CD4-positive, alpha-beta T cell (primary cell): ENCODE data around the gene PLXNC1. TPM values are rescaled to one million over a fixed set of nuclear protein-coding genes. Genes with fewer than 3 reads are reported as not detected.
A peak's percentile ranks its signal among the peaks of the same experiment; 100 is the strongest.

ENCODE experiments used
- ATAC-seq: fragments of 200-7000 bp; cut with Tn5 transposase; one replicate; pipeline ENCODE4 v1.10.0; 2022; ENCODE audit warnings: mild to moderate bottlenecking; ENCODE audit not compliant: poor library complexity
- CTCF ChIA-PET: fragments of 350-600 bp; sonication (Branson Sonifier 250); formaldehyde crosslinking; loops from one replicate; lab custom pipeline; 2021; ENCODE audit warnings: antibody characterized with exemption, inconsistent platforms; lab: Charles Lee
- POLR2A ChIA-PET: fragments of 350-600 bp; sonication (Branson Sonifier 250); formaldehyde crosslinking; loops from one replicate; lab custom pipeline; 2021; ENCODE audit warnings: antibody characterized with exemption, inconsistent platforms; lab: Charles Lee
- DNase-seq, 14 experiments: peaks; one replicate each; pipeline ENCODE4 v3.0.0-alpha.2; 2013 to 2020; ENCODE audit warnings: mixed read lengths in 2 of 14
- H3K27ac ChIP-seq, 2 donors: one replicate each; pipeline versions ENCODE4 v1.5.1 to v1.7.0; 2013; ENCODE audit warnings: low read length in 2 of 2, low read depth in 1 of 2, mild to moderate bottlenecking in 1 of 2
- H3K27me3 ChIP-seq, 2 experiments: 1 replicate in 1 of 2; 2 replicates in 1 of 2; pipeline versions ENCODE4 v1.6.1 to v1.7.0; 2013; ENCODE audit warnings: low read length in 2 of 2, control low read depth in 1 of 2, mild to moderate bottlenecking in 1 of 2, moderate library complexity in 1 of 2; ENCODE audit not compliant: insufficient read depth in 2 of 2, control insufficient read depth in 1 of 2
- H3K36me3 ChIP-seq: one replicate; pipeline ENCODE4 v1.6.1; 2013; ENCODE audit warnings: low read length, control low read depth; ENCODE audit not compliant: insufficient read depth
- H3K4me1 ChIP-seq: one replicate; pipeline ENCODE4 v1.6.1; 2013; ENCODE audit warnings: low read length, control low read depth; ENCODE audit not compliant: insufficient read depth
- H3K4me3 ChIP-seq: one replicate; pipeline ENCODE4 v1.5.1; 2013; ENCODE audit warnings: mild to moderate bottlenecking, low read length, moderate library complexity
- H3K9me3 ChIP-seq, 2 experiments: 1 replicate in 1 of 2; 2 replicates in 1 of 2; pipeline versions ENCODE4 v1.6.1 to v1.7.0; 2013; ENCODE audit warnings: low read length in 2 of 2, mild to moderate bottlenecking in 2 of 2, control low read depth in 1 of 2, moderate library complexity in 1 of 2; ENCODE audit not compliant: control insufficient read depth in 1 of 2, insufficient read depth in 1 of 2
- H3K27ac Mint-ChIP-seq: one replicate; pipeline ENCODE4 v1.8.0; 2020; ENCODE audit warnings: mixed read lengths
- H3K27me3 Mint-ChIP-seq: one replicate; pipeline ENCODE4 v1.8.0; 2021; ENCODE audit warnings: mixed read lengths
- H3K36me3 Mint-ChIP-seq: one replicate; pipeline ENCODE4 v1.8.0; 2021; ENCODE audit warnings: low read depth, mixed read lengths
- H3K4me1 Mint-ChIP-seq: one replicate; pipeline ENCODE4 v1.8.0; 2021; ENCODE audit warnings: low read depth, mixed read lengths
- H3K4me3 Mint-ChIP-seq: one replicate; pipeline ENCODE4 v1.8.0; 2020; ENCODE audit warnings: mild to moderate bottlenecking, mixed read lengths
- H3K9me3 Mint-ChIP-seq: one replicate; pipeline ENCODE4 v1.8.0; 2020; ENCODE audit warnings: mixed read lengths
- intact Hi-C, 2 experiments: fragments of 100-400 bp; cut with DNase I in 1 of 2; cut with micrococcal nuclease in 1 of 2; formaldehyde crosslinking; loops; one replicate each; pipeline versions ENCODE4 v1.15.1 to v1.9.0; 2023 to 2025; cut with DNase I, micrococcal nuclease
- total RNA-seq, 174 experiments: library from RNA in 2 of 174; stranded (reverse) in 2 of 174; gene quantifications; one replicate each; pipeline ENCODE4 v1.2.3 and lab custom pipeline; 2021 to 2026
- TF ChIP-seq, protein P1 (sequence below): fragments of 200-600 bp; IDR thresholded peaks from one replicate; pipeline ENCODE4 v1.8.0; 2022; ENCODE audit warnings: antibody characterized with exemption, mild to moderate bottlenecking

Gene PLXNC1
- total RNA-seq, 2 experiments from 2014 or later = 5.2 to 5.3 TPM

DNA sequence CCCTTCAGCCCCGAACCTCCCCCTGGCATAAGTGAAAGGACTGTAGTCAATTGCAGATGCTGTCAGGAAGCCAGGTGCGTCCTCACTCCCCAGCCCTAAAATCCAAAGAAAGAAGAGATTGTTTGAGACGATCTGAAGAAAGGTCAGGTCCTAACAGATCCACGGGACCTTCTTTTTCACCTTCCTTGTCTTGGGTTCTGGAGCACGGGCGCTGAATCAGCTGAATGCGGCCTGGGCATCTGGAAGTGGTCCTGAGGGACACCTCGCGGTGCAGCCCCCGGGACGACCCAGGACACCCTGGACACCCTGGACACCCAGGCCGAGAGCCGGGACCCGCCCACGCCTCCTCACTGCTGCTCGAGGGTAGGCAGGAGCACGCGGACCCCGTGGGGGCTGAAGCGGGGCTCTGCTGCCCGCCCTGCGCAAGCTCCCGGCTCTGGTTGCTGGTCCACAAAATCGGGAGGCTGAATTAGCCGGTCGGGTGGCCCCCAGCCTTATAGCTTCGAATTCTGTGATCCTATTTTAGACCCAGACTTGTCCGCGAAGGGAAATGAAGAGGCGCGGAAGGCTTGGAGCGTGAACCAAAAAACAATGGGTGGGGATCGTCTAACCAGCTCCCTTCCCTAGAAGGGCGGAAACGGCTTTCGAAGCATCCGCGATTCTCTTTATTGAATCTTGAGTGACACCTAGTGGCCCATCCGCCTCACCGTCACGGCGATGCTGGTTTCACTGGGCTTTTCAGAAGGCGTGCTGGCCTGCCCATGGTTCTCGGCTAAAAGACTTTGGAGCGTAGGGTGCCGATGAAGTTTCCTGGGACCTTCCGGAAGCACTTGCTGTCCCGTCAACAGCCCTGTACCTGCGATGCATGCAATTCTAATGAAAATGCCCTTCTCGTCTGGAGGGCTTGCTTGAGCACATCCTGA is 46.4 kb upstream of the PLXNC1 start:
- Histone ChIP-seq H3K27me3 (no peaks in the 10 kb centered on the region), H3K27ac (peak overlapping the region in 1 of 2 donors; percentile 29), H3K4me1 (peaks cover 19% of the 10 kb centered on the region), H3K36me3 (no peaks in the 10 kb centered on the region), H3K9me3 (no peaks in the 10 kb centered on the region), H3K4me3 (peak overlapping the region; percentile 86)
- ATAC-seq (peak; percentile 90), DNase-seq (peak; percentile 73 to 92 (median 79))
- Mint-ChIP-seq H3K4me1 (peaks cover 5% of the 10 kb centered on the region), H3K36me3 (no peaks in the 10 kb centered on the region), H3K4me3 (peak overlapping the region; percentile 90), H3K9me3 (no peaks in the 10 kb centered on the region), H3K27ac (peak overlapping the region; percentile 43), H3K27me3 (peaks cover 15% of the 10 kb centered on the region)
- POLR2A ChIA-PET = interaction anchor here (0.6 to 3.8 kb wide), 21 partner anchors 22 to 1117 kb away, joined by 3 to 37 read pairs (median 4); partner anchors contain the start of genes CRADD, MRPL42, SOCS2 and UBE2N
- intact Hi-C loops = loop anchor here (1.0 to 10.0 kb wide), 15 partner anchors 120 to 1317 kb away; partner anchors contain the start of gene CRADD (in 1 of the 2)
- TF ChIP-seq, protein P1, sequence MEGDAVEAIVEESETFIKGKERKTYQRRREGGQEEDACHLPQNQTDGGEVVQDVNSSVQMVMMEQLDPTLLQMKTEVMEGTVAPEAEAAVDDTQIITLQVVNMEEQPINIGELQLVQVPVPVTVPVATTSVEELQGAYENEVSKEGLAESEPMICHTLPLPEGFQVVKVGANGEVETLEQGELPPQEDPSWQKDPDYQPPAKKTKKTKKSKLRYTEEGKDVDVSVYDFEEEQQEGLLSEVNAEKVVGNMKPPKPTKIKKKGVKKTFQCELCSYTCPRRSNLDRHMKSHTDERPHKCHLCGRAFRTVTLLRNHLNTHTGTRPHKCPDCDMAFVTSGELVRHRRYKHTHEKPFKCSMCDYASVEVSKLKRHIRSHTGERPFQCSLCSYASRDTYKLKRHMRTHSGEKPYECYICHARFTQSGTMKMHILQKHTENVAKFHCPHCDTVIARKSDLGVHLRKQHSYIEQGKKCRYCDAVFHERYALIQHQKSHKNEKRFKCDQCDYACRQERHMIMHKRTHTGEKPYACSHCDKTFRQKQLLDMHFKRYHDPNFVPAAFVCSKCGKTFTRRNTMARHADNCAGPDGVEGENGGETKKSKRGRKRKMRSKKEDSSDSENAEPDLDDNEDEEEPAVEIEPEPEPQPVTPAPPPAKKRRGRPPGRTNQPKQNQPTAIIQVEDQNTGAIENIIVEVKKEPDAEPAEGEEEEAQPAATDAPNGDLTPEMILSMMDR = peak; percentile 70
- CTCF ChIA-PET = interaction anchor here (0.6 to 5.7 kb wide), 39 partner anchors 13 to 1174 kb away, joined by 3 to 116 read pairs (median 4); partner anchors contain the start of genes CRADD, MRPL42, SOCS2 and UBE2N

DNA sequence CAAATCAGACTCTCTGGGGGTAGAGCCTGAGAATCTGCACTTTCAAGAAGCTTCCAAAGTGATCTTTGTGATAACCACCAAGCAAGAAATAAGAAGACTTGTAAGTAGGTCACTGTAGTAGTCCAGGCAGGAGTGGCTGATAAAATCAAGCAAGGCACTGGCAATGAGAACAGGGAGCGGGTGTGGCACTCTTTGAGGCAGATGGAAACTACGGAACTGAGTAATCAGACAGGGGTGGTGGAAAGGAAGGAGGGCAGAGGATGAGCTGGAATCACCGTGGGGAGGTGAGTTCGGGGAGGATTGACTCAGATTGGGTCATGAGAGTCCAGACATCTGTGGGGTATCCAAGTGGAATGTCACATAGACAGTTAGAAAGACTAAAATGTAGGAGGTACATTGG is 44.4 kb upstream of the PLXNC1 start:
- Histone ChIP-seq H3K4me1 (peaks cover 19% of the 10 kb centered on the region), H3K27me3 (no peaks in the 10 kb centered on the region), H3K4me3 (no peak overlapping the region), H3K36me3 (no peaks in the 10 kb centered on the region), H3K9me3 (no peaks in the 10 kb centered on the region), H3K27ac (no peak overlapping the region)
- H3K27ac Mint-ChIP-seq = no peak overlapping the region
- intact Hi-C loops = loop anchor here (2.0 to 10.0 kb wide), 7 partner anchors 122 to 1317 kb away; partner anchors contain the start of gene CRADD (in 1 of the 2)
- peaks cover 14% of the 10 kb centered on the region for H3K27me3 Mint-ChIP-seq
- H3K4me3 Mint-ChIP-seq = no peak overlapping the region
- DNase-seq (no peak), ATAC-seq (no peak)
- H3K36me3 Mint-ChIP-seq = no peaks in the 10 kb centered on the region
- H3K4me1 Mint-ChIP-seq = peaks cover 5% of the 10 kb centered on the region
- TF ChIP-seq, protein P1 = no peak
- POLR2A ChIA-PET = interaction anchor here (1.9 kb wide), 1 partner anchor 596 kb away, joined by 4 read pairs; no protein-coding TSS in a partner anchor
- CTCF ChIA-PET = interaction anchor here (1.3 to 5.7 kb wide), 4 partner anchors 337 to 599 kb away, joined by 3 to 116 read pairs (median 62); no protein-coding TSS in a partner anchor
- no peaks in the 10 kb centered on the region for H3K9me3 Mint-ChIP-seq

DNA sequence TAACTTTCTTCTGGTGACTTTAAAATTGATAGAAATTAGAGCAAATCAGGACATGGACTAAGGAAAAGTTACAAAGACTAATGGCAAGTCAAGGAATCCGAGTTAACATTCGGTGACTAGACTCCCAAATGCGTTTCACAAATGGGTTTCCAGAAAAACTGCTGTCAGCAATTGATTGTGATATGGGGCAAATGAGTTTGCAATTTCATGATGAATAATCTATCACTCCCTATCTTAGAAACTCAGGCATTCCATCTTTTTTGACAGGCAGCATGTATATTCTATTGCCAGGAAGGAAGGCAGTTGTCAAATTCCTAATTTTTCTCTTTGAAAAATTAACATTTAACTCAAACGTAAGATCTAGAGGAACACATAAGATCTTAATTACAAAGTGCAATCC is 40.5 kb upstream of the PLXNC1 start:
- H3K27ac ChIP-seq = no peak overlapping the region
- no peak overlapping the region for H3K4me3 ChIP-seq
- Mint-ChIP-seq H3K4me1 (no peaks in the 10 kb centered on the region), H3K27me3 (peaks cover 14% of the 10 kb centered on the region), H3K27ac (no peak overlapping the region), H3K4me3 (no peak overlapping the region), H3K36me3 (no peaks in the 10 kb centered on the region), H3K9me3 (no peaks in the 10 kb centered on the region)
- DNase-seq = no peak
- intact Hi-C loops = loop anchor here in 1 of 2 experiments (10.0 kb wide), 2 partner anchors 713 to 1013 kb away; no protein-coding TSS in a partner anchor
- peaks cover 2% of the 10 kb centered on the region for H3K4me1 ChIP-seq
- H3K9me3 ChIP-seq = no peaks in the 10 kb centered on the region
- no peak for ATAC-seq
- POLR2A ChIA-PET = interaction anchor here (1.2 kb wide), 1 partner anchor 347 kb away, joined by 3 read pairs; no protein-coding TSS in a partner anchor
- TF ChIP-seq, protein P1 = no peak
- CTCF ChIA-PET = no interaction called here
- H3K36me3 ChIP-seq = no peaks in the 10 kb centered on the region
- no peaks in the 10 kb centered on the region for H3K27me3 ChIP-seq
